ENCODE results near the gene SLC25A13.
"Not testable (repeated sequence)": the region's sequence is repeated elsewhere in the genome, so short reads cannot be mapped to it uniquely, and the experiment has no call there.

The SLC25A13 gene

GRCh38 chr7:96161897-96162296 is 160.0 kb downstream of the SLC25A13 start:
- TF ChIP-seq CTCF (IDR thresholded peaks at IDR 0.05; ENCODE audit: low read depth, low read length), result no peak
- no peak for DNase-seq (ENCODE audit: low read depth, low spot score)
- H3K4me3 ChIP-seq (ENCODE audit: low read depth, low read length), result no peak overlapping the region
- in situ Hi-C loops (cut with HindIII; ENCODE audit: low sequenced_read_pairs), result no loop called here

GRCh38 chr7:96157856-96158255 is 164.0 kb downstream of the SLC25A13 start:
- DNase-seq (ENCODE audit: low read depth, low spot score), result no peak
- no peak overlapping the region for H3K4me3 ChIP-seq (ENCODE audit: low read depth, low read length)
- in situ Hi-C loops (cut with HindIII; ENCODE audit: low sequenced_read_pairs), result no loop called here
- TF ChIP-seq CTCF (IDR thresholded peaks at IDR 0.05; ENCODE audit: low read depth, low read length), result no peak

GRCh38 chr7:96154506-96154905 is 167.4 kb downstream of the SLC25A13 start:
- DNase-seq (ENCODE audit: low read depth, low spot score); H3K4me3 ChIP-seq (ENCODE audit: low read depth, low read length); in situ Hi-C loops (cut with HindIII; ENCODE audit: low sequenced_read_pairs): not testable (repeated sequence)

- TF ChIP-seq CTCF (IDR thresholded peaks at IDR 0.05; ENCODE audit: low read depth, low read length), result no peak
Measured at GRCh38 chr7:96152706-96153105, 169.2 kb downstream of the SLC25A13 start.

GRCh38 chr7:96151889-96152288 is 170.0 kb downstream of the SLC25A13 start:
- H3K4me3 ChIP-seq (ENCODE audit: low read depth, low read length), result no peak overlapping the region
- DNase-seq (ENCODE audit: low read depth, low spot score), result no peak
- in situ Hi-C loops (cut with HindIII; ENCODE audit: low sequenced_read_pairs), result no loop called here
- TF ChIP-seq CTCF (IDR thresholded peaks at IDR 0.05; ENCODE audit: low read depth, low read length), result no peak

More at GRCh38 chr7:96152706-96153105, 169.2 kb downstream of the SLC25A13 start:
- no peak overlapping the region for H3K4me3 ChIP-seq (ENCODE audit: low read depth, low read length)
- no peak for DNase-seq (ENCODE audit: low read depth, low spot score)
- in situ Hi-C loops (cut with HindIII; ENCODE audit: low sequenced_read_pairs), result no loop called here

GRCh38 chr7:96144260-96144526 is 177.7 kb downstream of the SLC25A13 start:
- H3K4me3 ChIP-seq (ENCODE audit: low read depth, low read length), result no peak overlapping the region
- TF ChIP-seq CTCF (IDR thresholded peaks at IDR 0.05; ENCODE audit: low read depth, low read length), result no peak
- in situ Hi-C loops (cut with HindIII; ENCODE audit: low sequenced_read_pairs), result no loop called here
- no peak for DNase-seq (ENCODE audit: low read depth, low spot score)

GRCh38 chr7:96143495-96144259 is 178.2 kb downstream of the SLC25A13 start:
- DNase-seq (ENCODE audit: low read depth, low spot score), result no peak
- no peak overlapping the region for H3K4me3 ChIP-seq (ENCODE audit: low read depth, low read length)
- TF ChIP-seq CTCF (IDR thresholded peaks at IDR 0.05; ENCODE audit: low read depth, low read length), result no peak
- in situ Hi-C loops (cut with HindIII; ENCODE audit: low sequenced_read_pairs), result no loop called here
